HEK293T (cell line): ENCODE results near the gene RRBP1.

Experiments
- CTCF ChIA-PET: fragments of 350-600 bp; formaldehyde crosslinking; extraction: SDS; loops from one replicate; lab custom pipeline; 2021; ENCODE audit warnings: antibody characterized with exemption, inconsistent platforms; lab: Yijun Ruan, JAX
- POLR2A ChIA-PET: fragments of 350-600 bp; formaldehyde crosslinking; extraction: SDS; loops from one replicate; lab custom pipeline; 2020; ENCODE audit warnings: antibody characterized with exemption, inconsistent platforms; lab: Yijun Ruan, JAX
- DNase-seq: peaks from one replicate; pipeline ENCODE4 v3.0.0; 2012; ENCODE audit warnings: mixed read lengths; ENCODE audit errors: extremely low spot score
- ARNT ChIP-seq: fragments of 450-650 bp; IDR thresholded peaks from 2 replicates; pipeline ENCODE4 v1.6.1; 2017; ENCODE audit warnings: mild to moderate bottlenecking
- BHLHE40 ChIP-seq: fragments of 450-650 bp; IDR thresholded peaks from 2 replicates; pipeline ENCODE4 v1.6.1; 2016; ENCODE audit warnings: mild to moderate bottlenecking, moderate library complexity, borderline replicate concordance
- CTBP1 ChIP-seq: fragments of 450-650 bp; IDR thresholded peaks from 2 replicates; pipeline ENCODE4 v1.6.1; 2016; ENCODE audit warnings: borderline replicate concordance
- ELF4 ChIP-seq: fragments of 450-650 bp; IDR thresholded peaks from 2 replicates; pipeline ENCODE4 v1.6.1; 2017; ENCODE audit warnings: antibody characterized with exemption
- FOXA1 ChIP-seq: fragments of 450-650 bp; IDR thresholded peaks from 2 replicates; pipeline ENCODE4 v1.6.1; 2016; ENCODE audit warnings: mild to moderate bottlenecking
- FOXK2 ChIP-seq: fragments of 450-650 bp; IDR thresholded peaks from 2 replicates; pipeline ENCODE4 v1.6.1; 2016; ENCODE audit warnings: mild to moderate bottlenecking
- FOXM1 ChIP-seq: fragments of 450-650 bp; IDR thresholded peaks from 2 replicates; pipeline ENCODE4 v1.6.1; 2017; ENCODE audit warnings: mild to moderate bottlenecking, borderline replicate concordance
- HDGF ChIP-seq: fragments of 450-650 bp; IDR thresholded peaks from 2 replicates; pipeline ENCODE4 v1.6.1; 2017; ENCODE audit warnings: antibody characterized with exemption, borderline replicate concordance
- L3MBTL2 ChIP-seq: fragments of 450-650 bp; conservative IDR thresholded peaks from 2 replicates; pipeline ENCODE4 v1.6.1; 2016; ENCODE audit warnings: mild to moderate bottlenecking
- LEF1 ChIP-seq: fragments of 450-650 bp; IDR thresholded peaks from 2 replicates; pipeline ENCODE4 v1.6.1; 2017; ENCODE audit warnings: mild to moderate bottlenecking, borderline replicate concordance
- NFRKB ChIP-seq: fragments of 450-650 bp; IDR thresholded peaks from 2 replicates; pipeline ENCODE4 v1.6.1; 2016; ENCODE audit warnings: mild to moderate bottlenecking, moderate library complexity
- PKNOX1 ChIP-seq: fragments of 450-650 bp; IDR thresholded peaks from 2 replicates; pipeline ENCODE4 v1.6.1; 2016
- SP1 ChIP-seq: fragments of 450-650 bp; IDR thresholded peaks from 2 replicates; pipeline ENCODE4 v1.6.1; 2017
- SUZ12 ChIP-seq: fragments of 450-650 bp; IDR thresholded peaks from 2 replicates; pipeline ENCODE4 v1.6.1; 2016; ENCODE audit warnings: mild to moderate bottlenecking
- TARDBP ChIP-seq: fragments of 450-650 bp; IDR thresholded peaks from 2 replicates; pipeline ENCODE4 v1.6.1; 2016
- ZNF384 ChIP-seq: fragments of 450-650 bp; IDR thresholded peaks from 2 replicates; pipeline ENCODE4 v1.6.1; 2016

The RRBP1 gene

GRCh38 chr20:17633850-17634500 is 48.1 kb downstream of the RRBP1 start:
- DNase-seq = no peak
- ChIA-PET POLR2A (no interaction called here), CTCF (interaction anchor here (1.3 kb wide), 1 partner anchor 15 kb away, joined by 3 read pairs; no protein-coding TSS in a partner anchor)
- TF ChIP-seq FOXA1 (no peak), NFRKB (no peak), CTBP1 (no peak), L3MBTL2 (no peak), ARNT (no peak)

- TF ChIP-seq ZNF384 (no peak), BHLHE40 (no peak), HDGF (no peak), FOXM1 (no peak), NFRKB (no peak), FOXA1 (no peak), FOXK2 (no peak), TARDBP (no peak), CTBP1 (no peak), SP1 (no peak)
- CTCF ChIA-PET = no interaction called here
- POLR2A ChIA-PET = no interaction called here
- no peak for DNase-seq
Measured at GRCh38 chr20:17633221-17633849, 48.7 kb downstream of the RRBP1 start.

- CTCF ChIA-PET = no interaction called here
- POLR2A ChIA-PET = no interaction called here
- TF ChIP-seq NFRKB (no peak), L3MBTL2 (no peak), ELF4 (no peak), ARNT (no peak), SP1 (no peak), CTBP1 (no peak), FOXA1 (no peak), PKNOX1 (no peak), ZNF384 (no peak), FOXM1 (no peak), LEF1 (no peak), BHLHE40 (no peak), FOXK2 (no peak), TARDBP (no peak), SUZ12 (no peak), HDGF (no peak)
- DNase-seq = no peak
Measured at GRCh38 chr20:17631576-17632319, 50.3 kb downstream of the RRBP1 start.

GRCh38 chr20:17630806-17631195 is 51.2 kb downstream of the RRBP1 start:
- CTCF ChIA-PET = no interaction called here
- no peak for DNase-seq
- POLR2A ChIA-PET = no interaction called here
- TF ChIP-seq NFRKB = no peak
- no peak for TF ChIP-seq SUZ12
- TF ChIP-seq ARNT = no peak
- TF ChIP-seq LEF1 = no peak
- TF ChIP-seq SP1 = no peak
- no peak for TF ChIP-seq ZNF384
- no peak for TF ChIP-seq L3MBTL2
- TF ChIP-seq FOXK2 = no peak
- no peak for TF ChIP-seq BHLHE40
- no peak for TF ChIP-seq PKNOX1
- no peak for TF ChIP-seq ELF4
- no peak for TF ChIP-seq CTBP1
- no peak for TF ChIP-seq FOXM1
- TF ChIP-seq TARDBP = no peak
- TF ChIP-seq HDGF = no peak

- DNase-seq = no peak
Measured at GRCh38 chr20:17630151-17630805, 51.8 kb downstream of the RRBP1 start.

GRCh38 chr20:17629678-17630089 is 52.4 kb downstream of the RRBP1 start:
- ChIA-PET CTCF (no interaction called here), POLR2A (no interaction called here)
- TF ChIP-seq FOXK2 (no peak), NFRKB (no peak), SP1 (no peak), CTBP1 (no peak), HDGF (no peak), PKNOX1 (no peak), ELF4 (no peak), TARDBP (no peak), ARNT (no peak), LEF1 (no peak), SUZ12 (no peak), ZNF384 (no peak), L3MBTL2 (no peak), FOXA1 (no peak), BHLHE40 (no peak), FOXM1 (no peak)
- DNase-seq = no peak

More at GRCh38 chr20:17630151-17630805, 51.8 kb downstream of the RRBP1 start:
- POLR2A ChIA-PET = no interaction called here
- TF ChIP-seq CTBP1 (no peak), FOXM1 (no peak), SP1 (no peak), FOXK2 (no peak), NFRKB (no peak), ELF4 (no peak)
- CTCF ChIA-PET = no interaction called here
